Urothelium cell line (cell line): ENCODE results near the gene CBS.
"Not testable (repeated sequence)": the region's sequence is repeated elsewhere in the genome, so short reads cannot be mapped to it uniquely, and the experiment has no call there.

Experiments used
- DNase-seq: peaks from one replicate; pipeline ENCODE4 v3.0.0; 2011; ENCODE audit warnings: low spot score, mixed read lengths
- FAIRE-seq: peaks from 2 replicates; lab custom pipeline; 2011; peaks lifted over from hg19 to GRCh38; lab: Jason Lieb, UNC

Gene CBS

DNA sequence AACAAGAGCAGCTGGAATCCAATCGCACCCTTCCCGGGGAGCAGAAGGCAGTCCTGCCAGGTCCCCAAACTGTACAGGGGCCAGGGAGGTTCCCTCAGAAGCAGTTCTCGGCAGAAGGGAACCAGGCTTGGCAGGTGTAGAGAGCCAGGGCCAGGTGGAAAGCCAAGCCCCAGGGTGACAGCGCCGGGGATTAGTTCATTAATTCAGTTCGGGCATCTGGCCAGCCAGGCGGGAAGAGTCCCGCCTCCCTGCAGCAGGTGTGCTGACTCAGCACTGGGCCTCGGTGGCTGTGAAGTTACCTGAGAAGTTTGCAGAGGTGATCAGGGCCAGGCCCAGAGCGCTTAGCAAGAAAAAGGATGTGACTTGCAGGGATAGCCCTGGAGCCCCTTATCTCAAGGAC lies 6.0 kb downstream of the CBS start:
- FAIRE-seq, DNase-seq: not testable (repeated sequence)

DNA sequence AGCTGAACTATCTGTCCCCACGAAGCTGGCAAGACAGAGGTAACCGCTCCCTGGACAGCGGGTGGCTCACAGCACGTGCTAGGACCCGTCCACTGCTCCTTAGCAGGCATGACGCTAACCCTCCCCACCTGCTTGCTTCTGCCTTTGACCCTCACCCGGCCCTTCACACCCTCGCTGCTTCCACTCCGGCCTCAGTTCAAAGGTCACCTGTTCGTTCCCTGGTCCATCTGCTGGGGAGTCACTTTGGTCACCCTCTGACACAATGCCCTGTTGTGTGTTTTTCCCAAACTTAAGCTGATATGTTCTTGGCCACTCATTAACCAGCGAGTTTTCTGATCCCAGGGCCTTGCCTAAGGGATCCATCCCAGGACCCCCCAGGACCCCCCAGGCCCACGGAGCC lies 7.6 kb downstream of the CBS start:
- not testable (repeated sequence) for DNase-seq, FAIRE-seq

DNA sequence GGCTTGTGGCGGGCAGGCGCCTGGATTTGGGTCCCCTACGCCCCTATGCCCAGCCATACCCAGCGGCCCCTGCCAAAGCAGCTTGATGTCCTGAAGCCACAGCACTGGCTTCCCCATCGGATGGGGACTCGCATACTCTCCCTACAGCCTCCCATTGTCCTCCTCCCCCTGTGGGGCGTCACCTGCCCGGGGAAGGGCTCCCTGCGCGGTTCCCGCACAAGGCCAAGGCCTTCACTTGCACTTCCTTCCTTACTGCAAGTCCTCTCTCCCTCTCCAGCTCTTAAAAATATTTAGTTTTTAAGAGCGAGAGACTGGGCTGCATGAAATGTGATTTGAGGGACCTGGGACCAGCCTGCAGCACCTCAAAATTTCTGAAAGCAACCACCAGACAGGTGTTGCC lies 8.9 kb downstream of the CBS start:
- not testable (repeated sequence) for DNase-seq, FAIRE-seq

DNA sequence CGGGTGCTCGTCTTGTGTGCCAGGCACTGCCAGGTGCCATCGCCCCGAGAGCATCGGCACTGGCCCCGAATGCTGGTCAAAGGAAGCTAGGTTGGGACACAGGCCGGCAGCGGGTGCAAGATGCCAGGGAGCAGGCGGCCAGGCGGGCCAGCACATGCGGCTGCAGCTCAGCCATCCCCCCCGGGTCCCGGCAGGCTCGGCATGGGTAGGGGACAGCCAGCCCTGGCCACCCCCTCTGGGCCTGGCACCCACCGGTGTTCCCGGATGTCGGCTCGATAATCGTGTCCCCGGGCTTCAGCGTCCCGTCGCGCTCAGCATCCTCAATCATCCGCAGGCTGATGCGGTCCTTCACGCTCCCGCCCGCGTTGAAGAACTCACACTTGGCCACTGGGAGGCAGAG lies 9.6 kb downstream of the CBS start:
- not testable (repeated sequence) for FAIRE-seq, DNase-seq

DNA sequence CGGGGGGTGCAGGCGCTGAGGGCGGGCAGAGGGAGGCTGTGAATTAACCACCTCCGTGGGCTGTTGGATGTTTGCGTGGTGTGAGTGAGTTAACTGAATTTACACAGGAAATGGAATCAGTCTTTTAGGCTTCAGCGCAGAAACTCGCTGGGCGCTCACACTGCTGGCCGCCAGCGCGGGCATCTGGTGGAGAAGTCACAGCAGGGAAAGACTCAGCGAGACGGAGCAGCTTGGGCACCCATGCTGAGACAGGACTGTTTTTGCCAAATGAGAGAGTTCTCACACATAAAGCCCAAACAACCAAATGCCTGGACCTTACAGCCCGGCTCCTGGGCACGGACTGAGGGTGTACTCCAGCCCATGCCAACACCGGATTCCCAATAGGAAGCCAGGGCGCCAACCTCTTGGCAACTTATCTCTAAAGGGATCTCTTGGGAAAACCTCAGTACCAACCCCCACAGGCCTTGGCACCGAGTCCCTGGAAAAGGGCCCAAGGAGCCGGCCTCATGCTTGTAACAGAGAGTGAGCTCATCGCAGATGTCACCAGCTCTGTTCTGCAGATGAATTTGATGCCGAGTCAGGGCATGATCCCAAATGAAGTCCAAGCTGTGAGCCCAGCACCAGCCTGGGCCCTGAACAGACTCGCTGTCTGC lies 11.2 kb downstream of the CBS start:
- DNase-seq, FAIRE-seq: not testable (repeated sequence)

DNA sequence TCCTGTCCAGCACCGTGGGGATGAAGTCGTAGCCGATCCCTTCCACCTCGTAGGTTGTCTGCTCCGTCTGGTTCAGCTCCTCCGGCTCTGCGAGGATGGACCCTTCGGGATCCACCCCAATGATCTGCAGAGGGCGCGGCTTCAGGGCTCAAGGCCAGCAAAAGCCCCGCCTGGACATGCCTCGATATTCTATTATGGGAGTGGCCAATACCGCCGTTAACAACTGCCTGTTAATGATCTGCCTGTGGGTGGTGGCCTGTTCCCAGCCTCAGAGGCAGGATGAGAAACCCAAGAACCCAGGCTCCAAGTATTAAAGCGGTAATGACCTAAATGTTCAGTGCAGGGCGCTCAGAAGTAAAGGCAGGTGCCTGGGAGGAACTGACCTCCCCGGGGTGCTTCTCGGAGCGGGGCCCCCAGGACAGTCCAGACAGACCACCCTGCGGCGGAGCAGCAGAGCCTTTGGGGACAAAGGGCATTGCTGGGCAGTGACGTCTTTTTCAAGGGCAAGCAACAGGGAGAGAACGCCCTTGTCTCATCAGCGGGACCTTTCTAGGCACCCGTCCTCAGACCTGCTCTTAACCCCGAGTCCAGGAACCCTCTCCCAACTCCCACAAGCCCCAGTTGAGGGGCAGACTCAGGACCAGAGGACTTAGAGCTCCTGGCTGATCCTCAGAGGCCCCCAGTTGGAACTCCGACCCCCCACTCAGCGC lies 12.5 kb downstream of the CBS start:
- not testable (repeated sequence) for FAIRE-seq

DNA sequence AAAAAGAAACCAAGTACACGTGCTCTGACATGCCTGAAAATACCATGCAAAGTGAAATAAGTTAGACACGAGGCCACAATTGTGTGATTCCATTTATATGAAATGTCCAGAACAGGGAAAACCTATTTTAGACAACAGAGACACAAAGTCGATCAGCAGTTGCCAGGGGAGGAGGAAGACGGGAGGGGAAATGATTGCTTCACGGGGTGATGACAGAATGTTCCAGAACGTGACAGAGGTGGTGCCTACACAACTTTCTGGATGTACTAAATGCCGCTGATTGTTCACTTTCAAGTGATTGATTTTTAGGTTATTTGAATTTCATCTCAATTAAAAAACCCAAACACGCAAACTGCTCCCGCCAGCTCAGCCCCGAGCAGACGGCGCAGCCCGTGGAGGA lies 22.5 kb downstream of the CBS start:
- DNase-seq, FAIRE-seq: not testable (repeated sequence)

More for the DNA sequence above, 12.5 kb downstream of the CBS start:
- not testable (repeated sequence) for DNase-seq

DNA sequence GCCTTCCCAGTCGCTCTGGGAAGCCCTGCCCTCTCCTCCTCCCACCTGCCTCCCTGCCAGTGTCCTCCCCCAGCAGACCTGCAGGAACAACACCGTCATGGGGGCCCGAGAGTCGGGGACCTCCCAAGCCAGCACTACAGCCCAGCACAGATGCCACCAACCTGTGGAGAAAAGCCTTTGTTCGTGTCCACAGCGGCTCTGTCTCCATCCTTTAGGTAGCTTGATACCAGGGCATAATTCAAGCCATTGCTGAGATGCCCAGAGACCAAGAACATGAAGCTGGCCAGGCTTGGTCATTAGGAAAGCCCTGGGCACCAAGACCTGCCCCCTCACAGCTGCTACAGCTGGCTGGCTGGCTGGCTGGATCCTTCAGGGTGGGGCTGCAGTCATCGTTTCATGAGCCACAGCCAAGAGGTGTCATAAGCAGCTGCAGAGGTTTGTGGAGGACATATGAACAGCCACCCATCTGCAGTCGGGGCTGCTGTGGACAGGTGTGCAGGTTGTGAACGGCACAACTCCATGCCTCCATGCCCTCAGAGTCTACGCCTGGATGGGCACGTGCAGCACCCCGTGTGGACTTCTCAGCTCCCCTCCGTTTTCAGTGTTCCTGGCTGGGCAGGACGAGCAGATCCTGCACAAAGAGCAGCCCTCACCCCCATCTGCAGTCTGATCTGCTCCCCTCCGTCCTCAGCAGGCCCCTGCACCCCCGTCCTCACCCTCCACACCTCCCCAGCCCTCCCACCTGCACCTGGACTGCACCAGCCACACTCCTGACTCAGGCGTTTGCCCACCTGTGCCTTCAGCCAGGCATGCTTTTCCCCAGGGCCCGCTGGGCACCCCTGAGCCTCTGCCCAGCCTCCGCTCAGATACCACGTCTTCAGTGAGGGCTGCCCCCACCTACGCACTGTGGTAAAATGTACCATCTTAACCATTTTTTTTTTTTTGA lies 29.5 kb downstream of the CBS start:
- not testable (repeated sequence) for DNase-seq, FAIRE-seq

DNA sequence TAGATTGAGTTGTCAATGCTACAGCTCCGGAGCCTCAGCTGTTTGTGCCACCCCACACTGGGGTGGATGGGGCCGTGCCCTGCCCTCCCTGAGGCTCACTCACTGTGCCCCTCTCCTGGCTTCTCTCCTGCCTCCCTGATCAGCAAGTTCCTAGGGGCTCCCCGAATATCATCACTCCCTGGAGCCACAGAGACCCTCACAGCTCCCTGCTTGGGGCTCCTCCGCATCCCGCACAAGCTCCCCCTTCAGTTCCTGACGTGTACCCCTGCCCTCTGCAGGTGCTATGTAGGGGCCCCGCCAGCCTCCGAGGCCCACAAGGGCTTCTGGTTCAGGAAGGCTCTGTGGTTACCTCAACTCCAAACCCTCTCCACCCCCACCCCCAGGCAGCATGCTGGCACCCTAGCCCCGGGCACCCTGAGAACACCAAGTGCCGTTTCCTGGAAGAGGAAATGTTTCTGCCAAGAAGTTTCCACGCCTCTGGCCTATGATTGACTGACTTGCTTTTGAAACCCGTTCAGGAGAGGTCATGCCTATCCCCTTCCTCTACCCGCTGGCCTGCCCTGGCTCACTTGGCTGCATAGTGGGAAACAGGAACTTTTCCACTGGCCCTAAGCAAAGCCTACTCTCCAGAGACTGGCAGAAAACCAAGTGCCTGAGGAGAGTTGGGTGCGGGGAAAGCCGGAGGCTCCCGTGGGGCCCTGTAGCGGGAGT lies 30.3 kb downstream of the CBS start:
- FAIRE-seq, DNase-seq: not testable (repeated sequence)

DNA sequence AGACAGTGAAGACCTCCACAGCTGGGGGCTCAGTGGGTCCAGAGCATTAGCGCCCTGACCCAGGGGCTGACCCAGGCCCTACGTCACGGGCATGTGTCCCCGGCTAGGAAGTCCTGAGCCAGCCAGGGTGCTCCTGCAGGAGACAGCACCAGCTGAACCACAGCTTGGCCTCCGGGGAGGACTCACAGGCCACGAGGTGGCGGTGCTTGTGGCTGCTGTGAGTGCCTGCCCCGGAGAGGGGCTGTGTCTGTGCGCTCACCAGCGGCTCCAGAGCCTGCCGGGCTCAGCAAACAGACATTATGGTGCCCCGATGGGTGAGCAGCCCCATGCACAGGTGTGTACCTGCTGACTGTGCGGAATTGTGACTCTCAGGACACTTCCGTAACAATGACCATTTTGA lies 31.1 kb downstream of the CBS start:
- FAIRE-seq, DNase-seq: not testable (repeated sequence)

DNA sequence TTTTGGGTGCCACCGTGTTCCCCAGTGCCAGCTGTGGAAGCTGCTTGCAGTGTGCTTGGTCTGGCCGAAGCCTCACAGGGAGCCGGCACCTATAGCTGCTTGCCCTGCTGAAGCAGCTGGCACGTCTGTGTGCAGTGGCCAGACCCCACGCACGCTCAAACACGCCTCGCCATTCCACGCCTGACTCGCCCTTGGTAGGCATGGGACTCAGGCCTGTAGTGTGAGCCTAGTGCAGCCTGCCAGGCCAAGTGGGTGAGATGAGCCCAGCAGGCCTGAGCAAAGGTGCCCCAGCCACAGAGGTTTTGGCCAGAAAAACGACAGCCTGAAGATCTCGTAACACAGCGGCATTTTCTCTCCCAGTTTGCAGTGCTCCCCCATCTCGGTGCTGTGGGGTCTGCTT lies 32.3 kb downstream of the CBS start:
- not testable (repeated sequence) for DNase-seq, FAIRE-seq

DNA sequence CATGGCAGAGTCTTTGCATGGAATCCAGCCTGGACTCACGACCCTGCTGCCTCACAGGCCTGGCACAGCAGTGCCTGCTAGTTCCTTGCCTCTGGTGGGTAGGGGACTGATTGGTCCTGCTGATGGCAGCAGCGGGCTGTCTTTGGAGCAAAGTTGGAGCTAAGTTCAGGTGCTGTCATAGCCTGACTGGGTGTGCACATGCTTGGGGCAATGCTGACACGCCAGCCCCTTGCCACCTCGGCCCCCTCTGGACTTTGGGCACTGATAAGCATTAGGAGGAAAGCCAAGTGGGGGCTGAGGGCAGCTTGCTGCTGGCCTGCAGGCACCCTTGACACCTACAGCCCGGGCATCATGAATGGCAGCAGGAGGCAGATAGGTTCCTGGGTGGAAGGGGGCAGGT lies 33.5 kb downstream of the CBS start:
- not testable (repeated sequence) for FAIRE-seq, DNase-seq

DNA sequence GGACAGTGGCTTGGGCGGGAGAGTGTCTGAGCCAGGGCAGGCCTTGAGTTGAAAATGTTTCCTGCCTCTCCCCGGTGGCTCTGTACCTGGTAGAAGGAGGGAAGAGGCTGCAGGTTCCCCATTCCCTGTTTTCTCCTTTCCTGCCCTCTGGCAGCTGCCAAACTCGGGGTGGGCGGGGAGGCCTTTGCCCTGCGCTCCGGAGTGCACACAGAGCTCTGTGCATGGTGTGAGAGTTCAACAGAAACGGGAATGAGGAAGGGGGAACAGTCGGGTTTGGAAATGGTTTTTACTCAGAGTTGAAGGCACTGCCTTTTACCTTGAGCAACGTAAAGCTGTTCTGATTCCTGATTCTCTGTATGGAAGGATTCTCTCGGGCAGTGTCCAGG lies 37.0 kb downstream of the CBS start:
- DNase-seq, FAIRE-seq: not testable (repeated sequence)

DNA sequence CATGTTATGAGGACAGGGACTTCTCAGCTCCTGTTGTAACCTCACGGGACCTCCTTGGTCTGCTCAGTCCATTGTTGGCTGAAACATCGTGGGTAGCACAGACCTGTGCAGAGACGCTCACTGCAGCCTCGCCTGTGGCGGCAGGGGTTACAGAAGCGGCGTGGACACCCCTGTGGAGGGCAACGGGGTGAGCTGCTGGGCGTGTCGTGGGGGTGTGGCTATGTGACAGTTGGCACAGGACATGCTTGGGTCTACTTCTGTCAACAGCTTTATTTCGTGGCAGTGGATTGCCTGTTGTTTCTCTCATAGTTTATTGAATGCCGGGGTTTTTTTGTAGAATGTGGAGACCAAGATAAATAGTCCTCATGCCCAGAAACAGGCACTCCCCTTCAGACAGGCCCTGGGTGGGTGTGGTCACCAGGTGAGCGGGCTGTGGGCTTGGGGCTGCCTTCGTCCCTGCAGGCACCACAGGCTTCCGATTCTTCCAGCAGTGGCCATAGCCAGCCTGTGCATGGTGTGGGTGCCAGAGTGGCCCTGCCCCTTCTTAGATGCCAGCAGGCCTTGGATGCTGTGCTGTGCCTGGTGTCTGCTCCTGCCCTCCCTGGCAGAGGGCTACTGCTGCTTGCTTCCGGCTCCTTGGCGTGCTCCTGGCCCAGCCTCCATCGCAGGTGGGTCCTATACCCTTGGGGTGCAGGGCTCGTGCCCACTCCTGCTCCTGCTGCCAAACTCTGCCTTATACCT lies 37.5 kb downstream of the CBS start:
- FAIRE-seq, DNase-seq: not testable (repeated sequence)

DNA sequence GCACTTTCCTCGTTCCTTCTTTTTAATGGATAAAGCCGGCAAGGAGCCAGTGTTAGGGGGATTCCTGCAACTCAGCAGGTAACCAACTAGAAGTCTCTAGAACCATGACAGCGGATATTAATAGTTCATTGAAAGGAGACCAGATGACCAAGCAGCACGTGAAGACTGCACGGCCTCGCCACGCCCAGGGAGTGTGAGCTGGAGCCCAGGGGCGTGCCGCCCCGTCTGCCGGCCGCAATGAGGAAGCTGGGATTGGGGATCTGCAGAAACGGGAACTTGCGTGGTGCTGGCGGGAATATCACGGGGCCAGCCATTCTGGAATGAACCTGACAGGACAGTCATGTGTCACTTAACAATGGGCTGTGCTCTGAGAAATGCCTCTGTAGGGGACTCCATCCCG lies 38.7 kb downstream of the CBS start:
- FAIRE-seq, DNase-seq: not testable (repeated sequence)

DNA sequence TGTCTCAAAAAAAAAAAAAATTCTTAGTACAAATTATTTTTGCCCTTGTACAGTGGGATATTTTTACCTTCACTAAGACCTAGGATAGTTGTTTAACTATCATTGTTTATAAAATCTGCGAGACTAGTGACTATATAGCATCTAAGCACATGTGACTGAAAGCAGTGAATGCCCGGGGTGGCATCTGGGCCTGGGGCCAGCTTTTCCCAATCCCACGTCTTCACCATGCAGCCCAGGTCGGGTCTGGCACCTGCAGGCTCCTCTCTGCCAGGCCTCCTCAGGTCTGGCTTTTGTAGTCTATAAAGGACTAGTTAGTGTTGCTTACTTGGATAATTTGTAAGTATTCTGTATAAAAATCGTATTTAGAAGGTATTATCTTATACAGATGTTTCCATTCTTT lies 40.8 kb downstream of the CBS start:
- DNase-seq = no peak
- no peak for FAIRE-seq

DNA sequence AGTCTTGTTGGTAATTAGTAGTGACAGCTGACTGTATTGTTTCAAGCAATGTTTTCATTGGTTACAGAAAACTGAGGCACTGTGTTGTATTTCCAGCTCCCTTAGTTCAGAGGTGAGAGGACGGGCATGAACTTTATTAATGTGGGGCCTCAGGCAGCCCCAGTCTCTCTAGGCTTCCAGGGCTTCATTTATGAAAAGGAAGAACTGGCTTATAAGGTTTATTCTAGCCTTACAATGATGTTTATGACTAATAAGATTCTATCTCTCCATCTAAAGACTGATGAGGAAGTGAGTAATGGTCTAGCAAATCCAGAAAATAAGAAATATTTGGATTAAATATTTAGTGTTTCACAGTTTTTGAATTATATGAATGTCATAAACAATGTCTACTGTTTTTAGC lies 41.5 kb downstream of the CBS start:
- FAIRE-seq = no peak
- no peak for DNase-seq

DNA sequence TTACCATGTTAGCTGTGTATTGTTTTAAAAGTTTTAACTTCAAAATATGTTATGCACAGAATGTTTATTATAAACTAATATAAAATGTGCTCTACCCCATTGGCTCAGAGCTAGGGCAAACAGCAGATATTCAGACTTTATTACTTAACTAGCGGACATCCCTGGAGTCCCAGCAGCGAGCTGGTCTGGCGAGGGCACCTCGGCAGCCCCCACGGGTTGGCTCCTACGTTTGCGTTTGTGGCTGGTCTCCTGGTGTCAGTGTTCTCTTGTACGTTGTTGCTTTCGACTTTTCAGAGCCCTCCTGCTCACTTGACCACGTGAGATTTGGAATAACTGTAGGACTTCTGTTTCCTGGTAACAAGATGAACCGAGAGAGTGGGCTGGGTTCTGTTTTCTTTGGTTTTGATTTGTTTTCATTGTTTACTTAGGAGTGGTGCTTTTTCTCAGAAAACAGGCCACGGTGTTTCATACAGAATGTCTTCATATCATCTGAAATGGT lies 44.5 kb downstream of the CBS start:
- FAIRE-seq (no peak), DNase-seq (no peak)

DNA sequence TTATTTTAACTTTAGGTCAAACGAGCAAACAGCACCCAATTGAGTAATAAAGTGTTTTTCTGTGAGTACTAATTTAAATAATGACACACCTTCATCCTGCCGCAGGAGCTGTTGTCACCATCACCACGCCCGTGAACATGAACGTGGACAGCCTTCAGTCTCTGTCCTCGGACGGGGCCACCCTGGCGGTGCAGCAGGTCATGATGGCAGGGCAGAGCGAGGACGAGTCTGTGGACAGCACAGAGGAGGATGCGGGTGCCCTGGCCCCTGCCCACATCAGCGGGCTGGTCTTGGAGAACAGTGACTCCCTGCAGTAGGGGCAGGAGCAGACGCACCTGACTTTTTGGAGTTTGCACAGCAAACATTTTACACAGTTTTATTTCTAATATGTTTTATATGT lies 45.9 kb downstream of the CBS start:
- DNase-seq = no peak
- FAIRE-seq = no peak
